ENCODE measurements around the gene GNL1.

- no peak for TF ChIP-seq ZFHX2 (tag by site-specific recombination; conservative IDR thresholded peaks at IDR 0.05)
- TF ChIP-seq ZNF302 (tag by site-specific recombination; IDR thresholded peaks at IDR 0.05; ENCODE audit: low read depth) = no peak
- TF ChIP-seq MYNN (tag by site-specific recombination; IDR thresholded peaks at IDR 0.05; ENCODE audit: borderline replicate concordance) = no peak
- TF ChIP-seq FEZF1 (tag by site-specific recombination; IDR thresholded peaks at IDR 0.05) = no peak
- no peak for TF ChIP-seq ZNF146 (tag by site-specific recombination; IDR thresholded peaks at IDR 0.05)
- 0 out of 2 replicates have a peak, but pooled peaks have one; percentile 18 for TF ChIP-seq CTCF (tag by site-specific recombination; IDR thresholded peaks at IDR 0.05)
- no peak for TF ChIP-seq YY1 (tag by site-specific recombination; IDR thresholded peaks at IDR 0.05)
- TF ChIP-seq KLF7 (tag by site-specific recombination; IDR thresholded peaks at IDR 0.05; ENCODE audit: borderline replicate concordance) = no peak
- no peak for TF ChIP-seq SETDB1 (IDR thresholded peaks at IDR 0.05; ENCODE audit: insufficient read length, low read length)
Observed at GRCh38 chr6:30493643-30494250, 62.5 kb downstream of the GNL1 start.

All from HEK293 (cell line).